ENCODE results near the gene SETD7.

Gene SETD7

GRCh38 chr4:139568206-139568955 is 12.4 kb upstream of the SETD7 start:
- DNase-seq: no peak

GRCh38 chr4:139567159-139567870 is 11.3 kb upstream of the SETD7 start:
- no peak for DNase-seq

GRCh38 chr4:139564502-139564901 is 8.5 kb upstream of the SETD7 start:
- DNase-seq: no peak

DNA sequence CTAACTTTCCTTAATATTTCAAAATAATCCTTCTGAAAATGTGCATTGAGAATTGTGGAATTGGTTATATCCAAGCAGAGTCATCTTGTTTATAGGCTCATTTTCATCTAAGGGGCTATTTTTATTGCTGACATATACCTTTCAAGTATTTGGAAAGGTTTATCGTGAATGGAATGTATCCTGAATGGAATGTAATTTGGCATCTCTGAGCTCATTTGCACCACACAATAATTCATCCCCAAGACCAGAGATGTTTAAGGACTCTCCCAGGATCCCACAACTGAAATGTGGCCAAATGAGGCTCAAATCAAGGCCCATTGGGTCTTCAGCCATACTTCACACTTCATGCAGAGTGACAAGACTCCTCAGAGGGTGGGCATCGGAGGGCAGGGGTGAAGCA is 7.5 kb upstream of the SETD7 start:
- no peak for DNase-seq

- DNase-seq: no peak
Observed at GRCh38 chr4:139562839-139563238, 6.8 kb upstream of the SETD7 start.

DNA sequence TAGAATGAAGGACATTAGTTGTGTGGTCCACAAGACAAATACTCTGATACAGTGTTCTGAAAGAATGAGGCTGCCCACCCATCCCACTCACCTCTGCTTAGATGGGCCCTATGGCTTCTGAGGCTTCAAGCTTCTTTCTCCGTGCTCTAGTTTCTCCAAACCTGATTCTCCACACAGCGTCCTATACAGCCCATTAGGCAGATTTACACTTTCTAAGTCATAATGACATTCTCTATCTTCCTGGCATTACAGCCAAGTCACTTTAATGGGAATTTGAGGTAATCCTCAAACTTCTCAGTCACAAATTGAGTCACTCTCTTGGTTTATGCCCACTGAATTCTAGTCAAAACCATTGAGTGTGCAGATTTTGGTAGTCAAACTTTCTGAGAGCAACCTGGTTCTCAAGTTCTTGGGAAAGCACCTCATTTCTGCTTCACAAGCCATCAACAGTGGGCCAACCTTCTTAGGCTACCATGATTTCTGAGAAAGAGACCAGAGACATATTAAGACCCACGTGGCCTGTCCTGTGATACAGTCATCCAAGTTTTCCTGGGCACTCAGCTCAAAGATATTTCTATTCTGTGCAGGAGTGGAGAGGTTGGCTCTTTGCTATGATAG is 6.2 kb upstream of the SETD7 start:
- no peak for DNase-seq

DNA sequence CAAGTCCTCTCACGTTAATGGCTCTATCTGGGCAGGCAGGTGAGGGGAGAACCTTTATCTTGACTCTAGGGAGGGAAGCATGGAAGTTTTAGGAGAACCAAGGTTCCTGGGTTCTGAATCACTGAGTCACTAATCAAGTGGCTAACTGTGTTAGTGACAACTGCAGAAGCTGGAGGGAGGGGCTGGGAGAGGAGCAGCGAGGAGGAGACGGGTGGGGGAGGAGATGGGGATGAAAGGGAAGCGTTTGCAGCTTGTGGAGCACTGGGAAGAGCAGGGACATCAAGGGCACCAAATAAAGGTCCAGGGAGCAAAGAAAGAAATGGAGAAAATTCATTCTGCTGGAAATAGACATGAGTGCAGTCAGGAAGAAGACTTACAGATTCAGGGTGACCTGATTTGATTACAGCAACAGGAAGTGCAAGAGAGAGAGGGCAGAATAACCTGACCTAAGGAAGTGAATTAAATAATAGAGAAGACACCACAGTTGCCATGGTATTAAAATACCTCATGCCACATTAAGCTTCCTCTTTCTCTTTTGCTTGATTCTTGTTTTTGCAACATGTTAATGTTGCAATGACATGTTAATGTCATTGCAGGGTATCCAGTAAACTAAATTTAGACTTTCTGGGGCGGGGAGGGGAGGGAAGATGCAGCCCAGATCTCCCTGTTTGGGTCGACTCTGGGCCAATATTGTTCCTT is 4.5 kb upstream of the SETD7 start:
- DNase-seq: no peak

- DNase-seq: no peak
Observed at GRCh38 chr4:139559687-139560086, 3.7 kb upstream of the SETD7 start.

GRCh38 chr4:139559089-139559479 is 3.1 kb upstream of the SETD7 start:
- no peak for DNase-seq

DNA sequence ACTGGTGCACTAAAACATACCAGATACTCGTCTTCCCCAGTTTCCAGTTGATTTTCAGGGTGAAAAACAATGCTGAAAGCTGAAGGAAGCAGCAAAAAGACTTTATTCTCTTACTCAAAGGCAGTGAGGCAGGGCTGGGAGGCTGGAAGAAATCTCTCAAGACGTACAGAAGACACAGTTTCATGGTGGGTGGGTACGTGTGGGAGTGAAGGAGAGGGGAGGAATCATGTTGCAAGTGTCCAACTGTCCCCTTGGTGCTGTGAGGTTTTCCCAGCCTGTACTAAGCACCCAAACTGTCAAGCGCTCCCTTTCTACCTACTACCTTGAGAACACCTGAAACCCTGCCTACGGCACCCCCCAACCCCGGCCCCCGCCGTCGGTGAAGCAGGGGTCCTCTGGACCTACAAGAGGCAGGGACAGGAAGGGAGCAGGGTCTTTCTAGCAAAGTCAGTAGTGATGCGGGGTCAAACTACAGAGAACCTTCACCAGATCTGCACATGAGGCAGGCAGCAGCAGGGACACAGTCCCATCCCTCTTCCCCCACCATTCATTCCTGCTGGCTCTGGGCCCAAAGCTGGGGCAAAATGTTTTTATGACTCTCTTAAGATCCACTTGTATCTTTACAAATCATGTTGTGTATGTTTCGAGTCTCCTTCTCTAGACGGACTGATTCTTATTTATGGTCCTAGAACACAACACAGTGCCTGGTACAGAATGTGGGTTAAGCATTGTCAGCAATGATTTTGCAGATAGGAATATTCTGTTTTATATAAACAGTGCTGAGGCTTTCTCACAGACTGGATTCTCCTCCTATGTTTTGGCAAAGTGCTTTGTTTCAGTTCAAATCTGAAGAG is 2.4 kb upstream of the SETD7 start:
- peak; percentile 6 for DNase-seq

- no peak for DNase-seq
Observed at GRCh38 chr4:139557556-139558110, 1.6 kb upstream of the SETD7 start.

- peak; percentile 31 for DNase-seq
Observed at GRCh38 chr4:139556724-139557555, 921 bp upstream of the SETD7 start.

DNA sequence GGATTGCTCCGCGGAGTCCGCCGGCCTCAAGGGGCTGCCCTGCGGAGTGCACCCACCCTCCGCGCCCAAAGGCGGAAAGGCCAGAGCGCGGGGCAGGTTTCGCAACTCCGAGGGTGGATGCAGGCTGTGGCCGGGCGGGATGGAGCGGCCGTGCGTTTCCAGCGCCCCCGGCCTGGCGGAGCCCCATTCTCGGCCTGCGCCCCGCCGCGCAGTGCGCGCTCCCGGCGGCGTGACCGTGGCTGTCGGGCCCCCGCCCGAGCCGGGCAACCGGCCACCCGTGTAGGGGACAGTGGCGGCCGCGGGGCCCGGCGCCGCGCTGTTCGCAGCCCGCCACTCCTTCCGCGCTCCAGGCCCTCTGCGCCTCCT is 331 bp downstream of the SETD7 start:
- no peak for DNase-seq

DNA sequence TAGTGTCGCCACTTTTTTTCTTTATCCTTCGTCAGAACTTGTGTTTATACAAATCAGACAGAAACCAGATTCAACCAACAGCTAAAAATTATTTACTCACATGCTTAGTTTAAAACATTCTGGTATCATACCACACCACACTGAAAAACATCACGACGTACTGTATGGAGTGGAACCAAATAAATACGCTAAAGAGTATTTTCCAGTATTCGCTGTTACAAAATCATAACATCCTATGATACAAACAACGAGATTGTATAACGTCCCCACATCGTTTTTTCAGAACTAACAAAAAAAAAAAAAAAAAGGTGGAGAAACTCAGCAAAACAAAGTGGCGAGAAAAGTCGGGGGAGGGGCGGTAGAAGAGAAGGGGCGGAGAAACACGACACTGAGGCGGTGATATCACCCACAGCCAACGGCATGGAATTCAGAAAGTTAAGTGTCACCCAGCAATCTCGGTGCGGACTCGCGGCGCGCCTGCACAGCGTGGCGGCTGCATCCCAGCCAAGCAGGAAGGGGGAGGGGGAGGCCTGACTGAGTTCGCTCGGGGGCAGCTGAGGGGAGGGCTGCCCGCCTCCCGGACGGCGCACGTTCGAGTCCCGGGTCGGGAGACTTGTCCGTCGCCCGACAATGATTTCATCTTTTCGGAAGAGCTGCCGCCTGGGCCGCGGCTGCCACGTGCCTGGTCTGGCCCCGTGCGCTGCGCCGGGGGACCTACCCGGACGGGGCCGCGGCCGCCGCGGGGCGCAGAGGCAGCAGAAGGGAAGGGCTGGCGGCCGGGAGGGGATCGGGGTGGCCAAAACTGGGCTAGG is 920 bp downstream of the SETD7 start:
- DNase-seq: peak; percentile 36

DNA sequence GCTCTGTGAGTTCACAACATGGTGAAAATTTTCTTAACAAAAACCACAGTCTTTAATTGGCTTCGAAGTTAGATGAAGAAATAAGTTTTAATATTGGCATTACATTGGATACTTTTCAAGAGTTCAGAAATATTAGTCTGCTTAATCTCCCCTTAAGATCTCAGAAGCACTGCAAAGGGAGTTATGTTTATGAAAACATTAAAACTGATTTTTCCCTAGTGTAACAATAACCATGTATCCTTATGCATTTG is 1.5 kb downstream of the SETD7 start:
- no peak for DNase-seq

DNA sequence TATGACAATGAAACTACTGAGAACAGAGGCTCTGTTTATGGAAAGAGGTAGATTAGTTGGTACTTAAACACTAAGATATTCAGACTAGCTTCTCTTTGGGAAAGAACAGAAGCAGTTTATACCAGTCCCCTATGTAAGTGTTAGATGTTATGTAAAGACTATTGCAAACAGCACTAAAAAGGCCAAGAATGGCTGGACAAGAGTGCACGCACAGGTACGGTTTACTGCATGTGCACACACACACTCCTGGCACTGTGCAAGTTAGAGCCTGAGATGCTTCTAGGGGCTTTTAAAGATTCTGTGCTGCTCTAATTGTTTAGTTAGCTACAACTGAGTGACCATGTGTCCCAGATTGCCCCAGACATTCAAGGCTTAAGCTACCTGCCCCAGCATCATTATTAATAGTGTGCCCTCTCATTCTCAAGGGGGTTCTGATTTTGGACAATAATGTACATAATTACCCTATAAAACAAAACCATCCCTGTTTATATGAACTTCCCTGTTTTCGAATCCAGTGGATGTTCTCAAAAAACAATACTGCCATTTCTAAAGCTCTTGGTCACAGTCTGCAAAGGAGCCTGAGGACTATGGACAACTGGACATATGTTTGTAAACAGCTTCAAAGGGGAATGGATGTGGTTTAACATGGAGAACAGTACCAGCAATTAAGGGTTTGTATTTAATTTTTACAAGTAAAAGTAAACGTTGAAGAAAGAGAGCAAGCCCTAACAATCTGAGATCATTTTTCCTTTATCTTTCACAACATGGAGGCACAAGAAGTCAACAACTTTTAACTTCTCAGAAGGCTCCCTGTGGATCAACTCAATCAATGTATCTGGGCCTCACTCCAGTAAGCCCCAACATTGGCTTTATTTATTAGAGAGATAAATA is 2.0 kb downstream of the SETD7 start:
- DNase-seq: no peak

DNA sequence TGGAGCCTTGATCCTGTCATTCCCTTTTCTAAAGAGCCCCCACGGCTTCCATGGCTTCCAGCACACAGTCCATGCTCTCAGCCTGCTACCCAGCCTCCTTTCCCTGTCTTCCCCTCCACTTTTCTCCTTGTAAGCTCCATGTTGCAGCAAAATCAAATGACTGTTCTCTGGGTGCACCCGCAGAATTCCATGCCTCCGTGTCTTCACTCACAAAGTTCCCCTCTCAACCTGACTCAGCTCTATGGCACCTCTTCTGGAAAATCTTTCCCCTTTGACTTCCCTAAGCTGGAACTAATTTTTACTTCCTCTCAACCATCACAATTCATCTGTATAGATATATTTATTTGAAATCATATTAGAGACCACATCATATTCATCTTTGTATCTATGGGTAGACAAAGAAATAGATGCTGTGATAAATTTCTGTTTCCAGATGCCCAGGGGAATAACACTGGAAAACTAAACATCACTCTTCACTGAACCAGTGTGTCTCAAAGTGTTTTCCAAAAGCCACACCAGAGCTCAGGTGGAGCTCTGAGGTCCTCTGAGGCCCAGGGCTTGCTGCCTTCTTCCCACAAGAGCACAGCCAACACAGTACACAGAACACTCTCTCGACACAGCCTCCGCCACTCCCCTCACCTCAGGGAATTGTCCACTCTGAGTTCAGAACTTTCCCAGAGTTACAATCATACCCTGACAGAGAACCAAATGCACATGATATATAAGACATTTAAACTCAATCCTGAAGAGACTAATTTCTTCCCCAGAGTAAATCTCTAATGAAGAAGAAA is 3.3 kb downstream of the SETD7 start:
- DNase-seq: no peak

GRCh38 chr4:139550724-139551429 is 5.1 kb downstream of the SETD7 start:
- DNase-seq: no peak

All from activated gamma-delta T cell (primary cell).